Breast epithelium (tissue), 4 donors: ENCODE measurements around the gene FAM174C. TPM values are rescaled to one million over a fixed set of nuclear protein-coding genes. Genes with fewer than 3 reads are reported as not detected.
A peak's percentile ranks its signal among the peaks of the same experiment; 100 is the strongest.

Experiments used
- DNase-seq, 2 donors: peaks; one replicate each; pipeline ENCODE4 v3.0.0-alpha.2; 2019; ENCODE audit warnings: low spot score in 2 of 2
- H3K27ac ChIP-seq, 2 donors: fragments of 200-600 bp; sonication (generic) in 1 of 2; one replicate each; pipeline ENCODE4 v1.5.1; 2016 to 2019; ENCODE audit warnings: mild to moderate bottlenecking in 1 of 2
- H3K27me3 ChIP-seq, 2 donors: fragments of 200-600 bp; sonication (generic) in 1 of 2; one replicate each; pipeline versions ENCODE4 v1.5.1 to v1.6.0; 2017 to 2019; ENCODE audit warnings: control low read depth in 1 of 2, mild to moderate bottlenecking in 1 of 2
- H3K36me3 ChIP-seq: fragments of 200-600 bp; one replicate; pipeline ENCODE4 v1.5.1; 2019
- H3K4me1 ChIP-seq, 2 donors: fragments of 200-600 bp; sonication (generic); one replicate each; pipeline ENCODE4 v1.5.1; 2016 to 2019; ENCODE audit warnings: control low read depth in 1 of 2
- H3K4me3 ChIP-seq, 3 donors: fragments of 200-600 bp; sonication (generic); 1 replicate in 2 of 3; 2 replicates in 1 of 3; pipeline ENCODE4 v1.5.1; 2016 to 2019; ENCODE audit warnings: mild to moderate bottlenecking in 3 of 3, moderate library complexity in 2 of 3
- H3K9me3 ChIP-seq, 2 donors: fragments of 200-600 bp; sonication (generic) in 1 of 2; one replicate each; pipeline ENCODE4 v1.5.1; 2016 to 2019; ENCODE audit warnings: control low read depth in 1 of 2
- CTCF ChIP-seq, 3 donors: fragments of 450-650 bp; IDR thresholded peaks; one replicate each; pipeline ENCODE4 v1.5.1; 2016 to 2017; ENCODE audit warnings: antibody characterized with exemption in 3 of 3, mild to moderate bottlenecking in 3 of 3, moderate library complexity in 3 of 3
- POLR2A ChIP-seq: fragments of 450-650 bp; IDR thresholded peaks from one replicate; pipeline ENCODE4 v1.6.1; 2016; ENCODE audit warnings: antibody characterized with exemption, mild to moderate bottlenecking, moderate library complexity
- POLR2AphosphoS5 ChIP-seq, 3 donors: sonication (generic); formaldehyde crosslinking; IDR thresholded peaks; one replicate each; pipeline ENCODE4 v1.6.1; 2017; ENCODE audit warnings: antibody characterized with exemption in 3 of 3
- intact Hi-C: fragments of 100-400 bp; cut with DNase I; formaldehyde crosslinking; loops from one replicate; pipeline ENCODE4 v1.15.1; 2023; ENCODE audit warnings: low total_unique reads
- total RNA-seq, 3 donors: library from RNA; depleted of rRNA; stranded (reverse); fragments of >200 nt; gene quantifications; one replicate each; pipeline ENCODE4 v1.1.0, GENCODE V29; 2016

FAM174C gene
- total RNA-seq, 3 donors from 2014 or later, result 43.9 to 60.6 (median 53.1) TPM

- no peak overlapping the region for H3K4me3 ChIP-seq
- no peak for DNase-seq
- no peak overlapping the region for H3K27ac ChIP-seq
- H3K9me3 ChIP-seq, result no peaks in the 10 kb centered on the region
- intact Hi-C loops, result no loop called here
- H3K4me1 ChIP-seq, result peaks cover 0 to 3% of the 10 kb centered on the region in 2 donors
- peaks cover 0 to 71% of the 10 kb centered on the region in 2 donors for H3K27me3 ChIP-seq
- no peaks in the 10 kb centered on the region for H3K36me3 ChIP-seq
- no peak for TF ChIP-seq CTCF (IDR thresholded peaks at IDR 0.05)
- no peak for TF ChIP-seq POLR2A
- TF ChIP-seq POLR2AphosphoS5 (IDR thresholded peaks at IDR 0.05), result no peak
These were observed 38.6 kb downstream of the FAM174C start for GRCh38 chr19:1313695-1314613.

DNA sequence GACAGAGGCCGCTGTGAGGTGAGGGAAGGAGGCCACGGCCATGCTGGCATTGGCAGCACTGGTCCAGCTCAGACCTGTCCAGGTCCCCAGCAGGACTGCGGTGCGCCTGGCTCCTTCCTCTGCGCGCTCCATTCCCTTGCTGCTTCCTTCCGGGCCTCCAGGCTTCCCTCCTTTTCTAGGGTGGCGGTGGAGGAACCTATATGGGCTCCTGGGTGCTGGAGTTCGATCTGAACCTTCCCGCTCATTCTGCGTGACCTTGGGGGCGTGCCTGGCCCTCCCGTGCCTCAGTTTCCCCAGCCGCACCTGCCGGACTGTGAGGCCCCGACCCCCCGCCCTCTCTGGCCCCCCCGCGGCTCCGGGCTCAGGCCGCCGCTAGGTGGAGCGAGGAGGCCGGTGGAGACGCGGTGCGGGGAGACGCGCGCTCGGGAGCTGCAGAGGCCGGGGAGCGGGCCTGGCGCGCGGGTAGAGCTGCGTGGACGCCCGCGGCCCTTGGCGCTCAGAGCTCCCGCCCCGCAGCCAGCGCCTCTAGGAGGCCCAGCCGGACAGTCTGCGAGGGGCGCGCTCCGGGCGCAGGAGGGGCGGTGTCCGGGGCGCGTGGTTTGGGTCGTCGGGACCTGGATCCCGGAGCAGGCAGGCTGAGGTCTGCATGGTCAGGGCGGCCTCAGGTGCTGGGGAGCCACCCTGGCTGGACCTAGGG lies 40.3 kb downstream of the FAM174C start:
- no peak overlapping the region for H3K27ac ChIP-seq
- H3K4me1 ChIP-seq, result peaks cover 0 to 3% of the 10 kb centered on the region in 2 donors
- TF ChIP-seq POLR2AphosphoS5 (IDR thresholded peaks at IDR 0.05), result no peak
- peak in 2 of 3 donors; percentile 54 to 61 for TF ChIP-seq CTCF (IDR thresholded peaks at IDR 0.05)
- H3K27me3 ChIP-seq, result peaks cover 0 to 59% of the 10 kb centered on the region in 2 donors
- H3K9me3 ChIP-seq, result no peaks in the 10 kb centered on the region
- H3K4me3 ChIP-seq, result peak overlapping the region in 2 of 3 donors; percentile 36 to 64
- peak in 1 of 2 donors; percentile 22 for DNase-seq
- intact Hi-C loops, result no loop called here
- H3K36me3 ChIP-seq, result no peaks in the 10 kb centered on the region

DNA sequence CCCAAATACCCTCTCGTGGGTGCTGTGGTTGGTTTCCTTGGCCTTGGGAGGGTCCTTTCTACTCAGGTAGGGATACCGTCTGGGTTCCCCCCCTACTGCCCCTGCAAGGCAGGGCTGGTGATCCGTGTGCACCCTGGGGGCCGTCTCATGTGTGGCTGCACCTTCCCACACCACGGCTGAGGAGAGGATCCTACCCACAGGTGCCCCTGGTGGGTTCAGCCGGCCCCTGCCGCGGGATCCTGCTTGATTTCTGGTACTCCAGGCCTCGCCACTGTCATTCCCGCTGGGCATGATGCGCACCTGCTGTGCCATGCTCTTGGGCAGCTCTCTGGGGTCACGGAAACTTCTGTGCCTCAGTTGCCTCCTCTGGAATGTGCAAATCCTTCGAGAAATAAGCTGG lies 41.1 kb downstream of the FAM174C start:
- TF ChIP-seq POLR2AphosphoS5 (IDR thresholded peaks at IDR 0.05), result no peak
- TF ChIP-seq POLR2A, result no peak
- TF ChIP-seq CTCF (IDR thresholded peaks at IDR 0.05), result no peak
- H3K27ac ChIP-seq, result no peak overlapping the region
- intact Hi-C loops, result no loop called here
- no peaks in the 10 kb centered on the region for H3K9me3 ChIP-seq
- H3K36me3 ChIP-seq, result no peaks in the 10 kb centered on the region
- H3K4me1 ChIP-seq, result peaks cover 0 to 3% of the 10 kb centered on the region in 2 donors
- H3K4me3 ChIP-seq, result no peak overlapping the region
- peaks cover 0 to 50% of the 10 kb centered on the region in 2 donors for H3K27me3 ChIP-seq
- DNase-seq, result no peak

GRCh38 chr19:1317274-1318003 lies 42.1 kb downstream of the FAM174C start:
- no peak for TF ChIP-seq POLR2A
- no peak for TF ChIP-seq POLR2AphosphoS5 (IDR thresholded peaks at IDR 0.05)
- no peak for TF ChIP-seq CTCF (IDR thresholded peaks at IDR 0.05)
- Histone ChIP-seq H3K4me1 (peaks cover 0 to 3% of the 10 kb centered on the region in 2 donors), H3K36me3 (no peaks in the 10 kb centered on the region), H3K4me3 (no peak overlapping the region), H3K27ac (no peak overlapping the region), H3K27me3 (peaks cover 0 to 52% of the 10 kb centered on the region in 2 donors), H3K9me3 (no peaks in the 10 kb centered on the region)
- intact Hi-C loops, result no loop called here
- DNase-seq, result no peak
